NT2/D1 (cell line): ENCODE measurements around the gene SSBP2.
"Not testable (repeated sequence)": the region's sequence is repeated elsewhere in the genome, so short reads cannot be mapped to it uniquely, and the experiment has no call there.

Experiments used
- DNase-seq: peaks from one replicate; pipeline ENCODE4 v3.0.0-alpha.2; 2011; ENCODE audit warnings: low read depth, low spot score
- H3K27me3 ChIP-seq: 2 replicates; pipeline ENCODE4 v1.6.0; 2011; ENCODE audit warnings: mild to moderate bottlenecking; ENCODE audit not compliant: insufficient read length, insufficient read depth
- H3K36me3 ChIP-seq: 2 replicates; pipeline ENCODE4 v1.6.1; 2011; ENCODE audit warnings: mild to moderate bottlenecking, low read length, mixed read lengths; ENCODE audit not compliant: insufficient read depth, insufficient read length
- H3K4me1 ChIP-seq: 2 replicates; pipeline ENCODE4 v1.5.1; 2011; ENCODE audit not compliant: insufficient read depth, insufficient read length
- H3K4me3 ChIP-seq: 2 replicates; pipeline ENCODE4 v1.5.1; 2011; ENCODE audit warnings: low read depth; ENCODE audit not compliant: insufficient read length
- H3K9ac ChIP-seq: 2 replicates; pipeline ENCODE4 v1.6.0; 2011; ENCODE audit warnings: low read depth; ENCODE audit not compliant: insufficient read length
- H3K9me3 ChIP-seq: 2 replicates; pipeline ENCODE4 v1.5.1; 2011; ENCODE audit warnings: mild to moderate bottlenecking, low read length; ENCODE audit not compliant: insufficient read depth
- SUZ12 ChIP-seq: IDR thresholded peaks from 2 replicates; pipeline ENCODE4 v1.6.1; 2011; ENCODE audit not compliant: insufficient read length, insufficient read depth; ENCODE audit errors: extremely low read depth
- YY1 ChIP-seq: IDR thresholded peaks from 2 replicates; pipeline ENCODE4 v1.6.1; 2011; ENCODE audit not compliant: insufficient read length, insufficient read depth
- ZNF274 ChIP-seq: IDR thresholded peaks from 2 replicates; pipeline ENCODE4 v1.6.1; 2011; ENCODE audit warnings: mild to moderate bottlenecking, low read depth, low read length

SSBP2 gene

DNA sequence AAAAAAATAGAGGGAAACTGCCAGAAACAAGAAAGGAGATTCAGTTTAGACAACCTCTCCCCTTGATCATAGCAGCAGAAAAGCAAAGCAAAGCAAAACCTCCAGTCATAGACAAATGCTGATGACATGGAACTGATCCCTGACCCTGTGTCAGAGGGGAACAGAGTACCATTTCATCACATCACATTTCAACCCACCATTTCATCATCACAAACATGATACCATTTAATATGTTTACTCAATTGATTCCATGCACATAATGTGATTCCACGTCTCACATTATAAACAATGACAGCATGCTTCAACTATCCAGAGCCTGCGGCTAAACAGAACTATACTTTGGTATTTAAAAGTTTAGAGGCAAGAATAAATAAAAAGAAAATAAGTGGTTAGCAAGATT is 328.2 kb downstream of the SSBP2 start:
- no peak overlapping the region for H3K9ac ChIP-seq
- no peak for DNase-seq

DNA sequence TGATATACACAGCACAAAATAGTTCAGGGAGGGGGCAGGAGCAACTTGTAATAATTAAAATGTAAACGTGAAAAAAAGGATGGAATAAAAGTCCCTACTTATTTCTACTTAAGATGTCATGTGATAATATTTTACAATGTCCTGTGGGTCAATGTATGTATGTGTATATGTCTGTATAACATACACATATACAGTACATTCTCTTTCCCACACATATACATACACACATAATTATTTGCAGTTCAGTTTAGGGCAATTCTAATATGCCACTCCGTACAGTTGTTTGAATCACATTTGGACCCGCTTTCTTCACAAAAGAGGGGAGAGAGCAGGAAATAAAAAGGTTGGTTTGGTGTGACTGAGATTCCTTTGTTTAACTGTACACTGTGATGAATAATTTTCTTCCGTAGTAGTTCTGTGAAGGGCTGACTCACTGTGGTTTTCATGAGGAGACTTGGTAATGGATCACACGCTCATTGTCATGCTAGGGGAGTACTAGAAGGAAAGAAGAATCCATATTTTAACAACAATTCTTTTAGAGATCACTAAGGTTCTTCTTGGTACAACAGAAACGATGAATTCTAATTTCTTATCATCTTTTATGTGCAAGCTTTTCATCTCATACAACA is 330.7 kb downstream of the SSBP2 start:
- H3K36me3 ChIP-seq: no peaks in the 10 kb centered on the region
- TF ChIP-seq YY1 (no peak), SUZ12 (no peak), ZNF274 (no peak)
- no peaks in the 10 kb centered on the region for H3K4me1 ChIP-seq
- H3K9me3 ChIP-seq: no peaks in the 10 kb centered on the region
- DNase-seq: no peak
- H3K4me3 ChIP-seq: no peak overlapping the region
- H3K9ac ChIP-seq: no peak overlapping the region
- H3K27me3 ChIP-seq: no peaks in the 10 kb centered on the region

More for the DNA sequence above, 328.2 kb downstream of the SSBP2 start:
- H3K4me3 ChIP-seq: no peak overlapping the region
- no peaks in the 10 kb centered on the region for H3K36me3 ChIP-seq
- TF ChIP-seq SUZ12: no peak
- TF ChIP-seq YY1: no peak
- no peak for TF ChIP-seq ZNF274
- no peaks in the 10 kb centered on the region for H3K27me3 ChIP-seq
- no peaks in the 10 kb centered on the region for H3K4me1 ChIP-seq
- H3K9me3 ChIP-seq: no peaks in the 10 kb centered on the region

DNA sequence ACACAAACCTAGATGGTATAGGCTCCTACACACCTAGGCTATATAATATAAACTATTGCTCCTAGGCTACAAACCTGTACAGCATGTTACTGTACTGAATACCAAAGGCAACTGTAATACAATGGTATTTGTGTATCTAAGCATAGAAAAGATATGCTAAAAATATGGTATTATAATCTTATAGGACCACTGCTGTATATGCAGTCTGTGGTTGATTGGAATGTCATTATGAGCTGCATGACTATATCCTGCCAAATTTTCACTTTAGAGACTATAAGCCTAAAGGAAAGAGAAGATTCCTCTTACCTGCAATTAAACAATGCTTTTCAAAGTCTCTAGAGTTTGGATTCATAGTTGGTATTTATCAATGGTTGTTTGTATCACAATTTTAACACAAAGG is 332.3 kb downstream of the SSBP2 start:
- no peaks in the 10 kb centered on the region for H3K36me3 ChIP-seq
- H3K9me3 ChIP-seq: no peaks in the 10 kb centered on the region
- no peak for DNase-seq
- TF ChIP-seq ZNF274: no peak
- no peak for TF ChIP-seq SUZ12
- TF ChIP-seq YY1: no peak
- H3K27me3 ChIP-seq: no peaks in the 10 kb centered on the region
- no peak overlapping the region for H3K9ac ChIP-seq
- no peak overlapping the region for H3K4me3 ChIP-seq
- H3K4me1 ChIP-seq: no peaks in the 10 kb centered on the region

DNA sequence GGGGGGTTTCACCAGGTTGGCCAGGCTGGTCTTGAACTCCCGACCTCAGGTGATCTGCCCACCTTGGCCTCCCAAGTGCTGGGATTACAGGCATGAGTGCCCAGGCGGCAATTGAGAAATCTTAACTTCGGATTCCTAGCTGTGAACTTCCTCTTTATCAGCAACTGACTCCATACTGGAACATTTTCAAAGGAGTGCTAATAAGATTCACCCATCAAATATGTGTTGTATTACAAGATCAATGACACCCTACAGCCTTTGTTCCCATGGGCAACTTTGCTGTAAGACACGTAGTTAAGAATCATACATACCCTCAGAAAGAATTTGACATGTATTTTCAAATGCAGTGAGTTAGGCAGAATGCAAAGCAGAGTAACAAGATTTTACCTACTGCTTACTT is 333.8 kb downstream of the SSBP2 start:
- no peak for TF ChIP-seq YY1
- no peak for TF ChIP-seq ZNF274
- TF ChIP-seq SUZ12: no peak
- DNase-seq: no peak
- Histone ChIP-seq H3K9me3 (no peaks in the 10 kb centered on the region), H3K36me3 (no peaks in the 10 kb centered on the region), H3K9ac (no peak overlapping the region), H3K27me3 (no peaks in the 10 kb centered on the region), H3K4me3 (no peak overlapping the region), H3K4me1 (no peaks in the 10 kb centered on the region)

DNA sequence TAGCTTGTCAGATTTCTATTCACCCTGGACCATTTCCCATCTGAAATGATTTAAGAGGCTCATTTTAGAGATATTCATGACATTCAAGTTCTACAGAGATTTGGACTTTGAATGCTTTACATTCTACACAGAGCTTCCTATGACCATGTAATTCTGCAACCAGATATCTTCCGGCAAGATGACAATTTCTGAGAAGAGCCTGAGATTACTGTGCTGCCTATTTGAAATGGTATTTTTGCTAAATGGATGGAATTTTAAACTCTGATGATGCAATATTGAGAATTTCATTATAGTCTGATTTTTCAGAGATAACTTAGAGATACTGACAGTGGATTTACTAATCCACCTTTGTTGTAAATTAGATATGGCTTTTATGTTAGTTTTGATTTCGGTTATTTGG is 341.0 kb downstream of the SSBP2 start:
- no peaks in the 10 kb centered on the region for H3K36me3 ChIP-seq
- no peak for TF ChIP-seq SUZ12
- TF ChIP-seq YY1: no peak
- no peak for TF ChIP-seq ZNF274

DNA sequence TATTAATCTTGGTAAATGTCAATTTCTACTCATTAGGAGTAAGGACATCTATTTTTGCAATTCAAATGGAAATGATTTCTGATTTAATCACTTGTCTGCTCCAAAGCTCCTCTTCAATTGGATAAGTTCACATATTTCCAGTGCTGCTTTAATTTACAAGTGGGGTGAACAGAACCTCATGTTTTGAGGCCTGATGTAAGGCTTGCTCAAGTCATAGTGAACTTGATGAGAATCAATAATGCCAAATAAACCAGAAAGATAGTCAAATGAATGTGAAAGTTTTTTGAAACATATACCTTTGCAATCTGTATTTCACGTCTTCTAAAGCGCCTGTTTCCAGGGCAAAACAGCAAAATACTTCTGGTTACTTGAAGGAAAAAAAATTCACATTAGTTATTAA is 341.5 kb downstream of the SSBP2 start:
- no peak for DNase-seq
- TF ChIP-seq SUZ12: no peak
- TF ChIP-seq YY1: no peak
- TF ChIP-seq ZNF274: no peak
- Histone ChIP-seq H3K36me3 (no peaks in the 10 kb centered on the region), H3K9me3 (no peaks in the 10 kb centered on the region), H3K4me1 (no peaks in the 10 kb centered on the region), H3K9ac (no peak overlapping the region), H3K27me3 (no peaks in the 10 kb centered on the region), H3K4me3 (no peak overlapping the region)

More for the DNA sequence above, 341.0 kb downstream of the SSBP2 start:
- Histone ChIP-seq H3K9ac (no peak overlapping the region), H3K4me1 (no peaks in the 10 kb centered on the region), H3K27me3 (no peaks in the 10 kb centered on the region), H3K4me3 (no peak overlapping the region), H3K9me3 (no peaks in the 10 kb centered on the region)
- no peak for DNase-seq

DNA sequence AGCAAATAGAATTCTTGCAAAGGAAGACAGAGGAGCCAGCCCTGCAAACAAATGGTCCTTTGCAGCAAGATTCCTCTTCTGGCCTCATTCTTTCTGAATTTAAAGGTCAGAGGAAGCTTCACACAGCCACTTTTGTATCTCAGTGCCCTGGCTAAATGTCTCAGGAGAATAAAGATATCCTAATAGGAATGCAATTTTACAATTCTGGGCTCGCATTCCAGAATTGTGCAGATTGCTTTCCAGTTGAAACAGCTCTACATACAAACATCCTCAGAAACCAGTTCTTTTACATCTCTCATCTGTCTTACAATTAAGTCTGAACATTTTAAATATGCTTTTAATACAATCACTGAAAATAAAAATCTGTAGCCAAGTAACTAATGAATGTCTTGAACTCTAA is 342.4 kb downstream of the SSBP2 start:
- Histone ChIP-seq H3K4me3 (no peak overlapping the region), H3K36me3 (no peaks in the 10 kb centered on the region), H3K9me3 (no peaks in the 10 kb centered on the region), H3K9ac (no peak overlapping the region), H3K27me3 (no peaks in the 10 kb centered on the region), H3K4me1 (no peaks in the 10 kb centered on the region)
- TF ChIP-seq YY1: no peak
- no peak for TF ChIP-seq SUZ12
- no peak for TF ChIP-seq ZNF274
- DNase-seq: no peak

DNA sequence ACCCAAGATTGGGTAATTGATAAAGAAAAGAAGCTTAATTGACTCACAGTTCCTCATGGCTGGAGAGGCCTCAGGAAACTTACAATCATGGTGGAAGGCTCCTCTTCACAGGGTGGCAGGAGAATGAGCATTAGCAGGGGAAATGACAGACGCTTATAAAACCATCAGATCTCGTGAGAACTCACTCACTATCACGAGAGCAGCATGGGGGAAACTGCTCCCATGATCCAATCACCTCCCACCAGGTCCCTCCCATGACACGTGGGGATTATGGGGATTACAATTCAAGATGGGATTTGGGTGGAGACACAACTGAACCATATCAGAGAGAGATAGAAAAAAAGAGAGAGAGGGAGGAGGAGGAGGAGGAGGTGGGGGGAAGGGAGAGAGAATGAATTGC is 343.1 kb downstream of the SSBP2 start:
- not testable (repeated sequence) for H3K27me3 ChIP-seq, DNase-seq, H3K9ac ChIP-seq, H3K4me3 ChIP-seq, H3K9me3 ChIP-seq, H3K36me3 ChIP-seq, H3K4me1 ChIP-seq
